PC-3 (cell line): ENCODE results near the gene CRY2.

Experiments used
- EZH2 ChIP-seq: fragments of 300-600 bp; sonication (generic); IDR thresholded peaks from one replicate; pipeline ENCODE4 v1.6.1; 2017; ENCODE audit warnings: antibody characterized with exemption, mild to moderate bottlenecking, low read length; ENCODE audit not compliant: unreplicated experiment
- TF ChIP-seq, protein P1 (sequence below): fragments of 300-600 bp; sonication (generic); conservative IDR thresholded peaks from 2 replicates; pipeline ENCODE4 v1.5.1; 2017; ENCODE audit warnings: antibody characterized with exemption, low read depth, mild to moderate bottlenecking, low read length

DNA sequence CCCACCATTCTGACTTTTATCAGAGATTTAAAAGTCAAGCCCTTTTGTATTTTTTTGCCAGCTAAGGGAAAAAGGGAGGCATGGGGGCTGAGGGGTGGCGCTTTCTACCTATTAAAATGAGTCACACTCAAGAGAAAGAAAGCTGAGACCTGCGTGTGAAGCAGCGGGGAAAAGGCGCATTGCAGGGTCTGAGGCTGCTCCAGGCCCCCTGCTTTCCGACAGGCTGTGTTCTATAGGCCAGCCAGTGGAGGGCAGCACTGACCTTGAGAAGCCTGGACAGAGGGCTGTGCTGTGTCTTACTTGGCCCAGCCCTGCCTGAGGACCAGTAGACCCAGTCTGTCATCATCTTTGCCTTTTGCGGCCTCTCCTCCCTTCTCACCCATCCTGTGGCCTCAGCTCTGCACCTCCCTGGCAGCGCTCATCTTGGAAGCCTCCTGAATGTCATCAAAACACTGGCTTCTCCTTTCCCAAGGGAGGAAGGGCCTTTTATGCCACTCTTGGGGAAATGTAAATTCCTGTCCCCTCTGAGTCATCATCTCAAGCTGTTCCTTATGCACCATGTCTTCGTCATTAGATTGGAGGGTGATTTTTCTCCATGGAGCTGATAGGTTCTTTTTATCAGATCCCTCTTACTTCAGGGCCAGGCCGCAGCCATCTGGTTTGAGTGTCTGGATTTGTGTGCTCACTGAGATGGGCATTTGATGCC, 25.5 kb downstream of the CRY2 start:
- TF ChIP-seq, protein P1, sequence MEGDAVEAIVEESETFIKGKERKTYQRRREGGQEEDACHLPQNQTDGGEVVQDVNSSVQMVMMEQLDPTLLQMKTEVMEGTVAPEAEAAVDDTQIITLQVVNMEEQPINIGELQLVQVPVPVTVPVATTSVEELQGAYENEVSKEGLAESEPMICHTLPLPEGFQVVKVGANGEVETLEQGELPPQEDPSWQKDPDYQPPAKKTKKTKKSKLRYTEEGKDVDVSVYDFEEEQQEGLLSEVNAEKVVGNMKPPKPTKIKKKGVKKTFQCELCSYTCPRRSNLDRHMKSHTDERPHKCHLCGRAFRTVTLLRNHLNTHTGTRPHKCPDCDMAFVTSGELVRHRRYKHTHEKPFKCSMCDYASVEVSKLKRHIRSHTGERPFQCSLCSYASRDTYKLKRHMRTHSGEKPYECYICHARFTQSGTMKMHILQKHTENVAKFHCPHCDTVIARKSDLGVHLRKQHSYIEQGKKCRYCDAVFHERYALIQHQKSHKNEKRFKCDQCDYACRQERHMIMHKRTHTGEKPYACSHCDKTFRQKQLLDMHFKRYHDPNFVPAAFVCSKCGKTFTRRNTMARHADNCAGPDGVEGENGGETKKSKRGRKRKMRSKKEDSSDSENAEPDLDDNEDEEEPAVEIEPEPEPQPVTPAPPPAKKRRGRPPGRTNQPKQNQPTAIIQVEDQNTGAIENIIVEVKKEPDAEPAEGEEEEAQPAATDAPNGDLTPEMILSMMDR: peak; percentile 77
- no peak for TF ChIP-seq EZH2
